ENCODE measurements around the gene VTI1A. TPM values are rescaled to one million over a fixed set of nuclear protein-coding genes. Genes with fewer than 3 reads are reported as not detected.

Gene VTI1A
- total and polyA plus RNA-seq, 9 donors: 7.8 to 48.2 (median 20.0) TPM

DNA sequence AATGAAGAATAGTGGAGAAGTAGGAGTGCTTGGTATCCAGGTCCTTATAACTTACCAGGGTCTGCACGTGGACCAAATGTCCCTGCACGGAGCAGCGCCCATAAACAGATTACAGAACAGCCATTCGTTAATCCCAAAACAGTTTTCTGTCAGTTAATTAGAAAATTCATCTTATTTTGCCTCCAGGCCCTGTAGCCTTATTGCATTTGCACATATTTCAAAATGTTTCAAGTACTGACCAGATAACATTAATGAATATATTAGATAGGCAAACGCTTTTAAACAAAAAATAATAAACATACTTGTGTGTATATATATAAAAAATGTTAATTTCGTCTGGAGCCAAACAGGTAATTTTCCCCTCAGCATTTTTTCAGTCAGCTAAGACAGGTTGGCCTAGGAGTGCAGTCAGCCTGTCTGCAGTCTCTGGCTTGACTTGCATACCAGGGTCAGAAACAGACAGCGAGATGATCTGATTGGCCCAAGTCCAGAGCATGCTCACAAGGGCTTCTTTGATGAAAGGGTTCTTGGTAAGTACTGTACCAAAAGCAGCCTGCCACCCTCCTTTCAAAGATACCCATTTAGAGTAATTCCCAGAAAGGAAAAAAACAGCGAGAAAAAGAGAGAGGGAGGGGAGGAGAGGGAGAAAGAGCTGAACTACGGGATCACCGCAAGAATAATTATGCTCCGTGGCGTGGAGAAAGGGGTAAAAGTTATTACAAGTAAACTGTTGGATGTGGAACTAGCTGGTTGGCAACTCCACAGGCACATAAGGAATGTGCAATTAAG is 308.6 kb downstream of the VTI1A start:
- 77 to 79% (median 77%) methylated on average over 12 of the region's 12 CpGs for WGBS, 3 donors
- H3K27me3 ChIP-seq: no peaks in the 10 kb centered on the region
- H3K36me3 ChIP-seq: no peaks in the 10 kb centered on the region
- TF ChIP-seq, protein P1, sequence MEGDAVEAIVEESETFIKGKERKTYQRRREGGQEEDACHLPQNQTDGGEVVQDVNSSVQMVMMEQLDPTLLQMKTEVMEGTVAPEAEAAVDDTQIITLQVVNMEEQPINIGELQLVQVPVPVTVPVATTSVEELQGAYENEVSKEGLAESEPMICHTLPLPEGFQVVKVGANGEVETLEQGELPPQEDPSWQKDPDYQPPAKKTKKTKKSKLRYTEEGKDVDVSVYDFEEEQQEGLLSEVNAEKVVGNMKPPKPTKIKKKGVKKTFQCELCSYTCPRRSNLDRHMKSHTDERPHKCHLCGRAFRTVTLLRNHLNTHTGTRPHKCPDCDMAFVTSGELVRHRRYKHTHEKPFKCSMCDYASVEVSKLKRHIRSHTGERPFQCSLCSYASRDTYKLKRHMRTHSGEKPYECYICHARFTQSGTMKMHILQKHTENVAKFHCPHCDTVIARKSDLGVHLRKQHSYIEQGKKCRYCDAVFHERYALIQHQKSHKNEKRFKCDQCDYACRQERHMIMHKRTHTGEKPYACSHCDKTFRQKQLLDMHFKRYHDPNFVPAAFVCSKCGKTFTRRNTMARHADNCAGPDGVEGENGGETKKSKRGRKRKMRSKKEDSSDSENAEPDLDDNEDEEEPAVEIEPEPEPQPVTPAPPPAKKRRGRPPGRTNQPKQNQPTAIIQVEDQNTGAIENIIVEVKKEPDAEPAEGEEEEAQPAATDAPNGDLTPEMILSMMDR (IDR thresholded peaks at IDR 0.05): no peak
- no peak for TF ChIP-seq EP300 (IDR thresholded peaks at IDR 0.05)
- TF ChIP-seq POLR2A (IDR thresholded peaks at IDR 0.05): no peak
- H3K4me1 ChIP-seq (ENCODE audit: insufficient read depth): no peaks in the 10 kb centered on the region
- intact Hi-C loops (cut with DNase I): no loop called here
- H3K9me3 ChIP-seq: no peaks in the 10 kb centered on the region
- H3K27ac ChIP-seq: no peak overlapping the region
- H3K4me3 ChIP-seq: no peak overlapping the region
- no peak for DNase-seq

DNA sequence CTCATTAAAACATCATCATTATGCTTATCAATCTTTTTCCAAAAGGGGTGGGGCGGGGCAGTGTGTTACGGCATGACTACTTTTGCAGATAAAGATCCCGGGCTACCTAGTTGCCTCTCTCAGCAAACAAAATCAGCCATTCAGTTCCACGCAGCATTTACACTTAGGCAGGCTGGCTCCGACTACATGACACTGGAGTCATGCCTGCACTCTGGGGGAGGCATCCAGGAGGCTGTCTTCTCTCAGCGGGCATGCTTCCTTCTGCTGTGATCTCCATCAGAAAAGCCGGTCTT is 309.2 kb downstream of the VTI1A start:
- Histone ChIP-seq H3K27me3 (no peaks in the 10 kb centered on the region), H3K36me3 (no peaks in the 10 kb centered on the region), H3K9me3 (no peaks in the 10 kb centered on the region), H3K27ac (no peak overlapping the region), H3K4me1 (ENCODE audit: insufficient read depth) (no peaks in the 10 kb centered on the region), H3K4me3 (no peak overlapping the region)
- WGBS, 3 donors: 84 to 90% (median 87%) methylated on average over 7 of the region's 7 CpGs
- intact Hi-C loops (cut with DNase I): no loop called here
- DNase-seq: no peak
- TF ChIP-seq, protein P1 (IDR thresholded peaks at IDR 0.05): no peak
- TF ChIP-seq POLR2A (IDR thresholded peaks at IDR 0.05): no peak
- no peak for TF ChIP-seq EP300 (IDR thresholded peaks at IDR 0.05)

DNA sequence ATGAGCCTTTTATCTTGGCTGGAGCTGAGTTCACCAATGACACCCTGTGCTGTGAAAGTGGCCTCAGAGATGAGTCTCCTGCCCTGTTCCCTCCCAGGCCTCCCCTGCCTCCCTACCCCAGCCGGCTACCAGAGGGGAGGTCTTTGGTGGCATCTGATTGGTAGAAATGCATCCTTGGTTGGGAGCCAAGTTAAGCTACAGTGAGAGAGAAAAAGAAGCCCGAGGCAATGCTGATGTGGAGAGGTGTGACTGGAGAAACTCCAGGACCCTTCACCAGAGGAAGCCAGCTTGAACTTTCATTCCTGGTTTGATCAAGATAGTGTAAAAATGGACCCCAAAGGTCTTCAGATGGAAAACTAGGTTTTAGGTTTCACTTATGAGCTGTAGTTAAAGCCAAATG is 311.9 kb downstream of the VTI1A start:
- TF ChIP-seq EP300 (IDR thresholded peaks at IDR 0.05): no peak
- TF ChIP-seq POLR2A (IDR thresholded peaks at IDR 0.05): no peak
- TF ChIP-seq, protein P1 (IDR thresholded peaks at IDR 0.05): no peak
- no peak overlapping the region for H3K27ac ChIP-seq
- intact Hi-C loops (cut with DNase I): no loop called here
- no peak overlapping the region for H3K4me3 ChIP-seq
- no peaks in the 10 kb centered on the region for H3K4me1 ChIP-seq (ENCODE audit: insufficient read depth)
- no peaks in the 10 kb centered on the region for H3K27me3 ChIP-seq
- H3K36me3 ChIP-seq: no peaks in the 10 kb centered on the region
- 64 to 77% (median 66%) methylated on average over 2 of the region's 2 CpGs for WGBS, 3 donors
- H3K9me3 ChIP-seq: no peaks in the 10 kb centered on the region
- no peak for DNase-seq

DNA sequence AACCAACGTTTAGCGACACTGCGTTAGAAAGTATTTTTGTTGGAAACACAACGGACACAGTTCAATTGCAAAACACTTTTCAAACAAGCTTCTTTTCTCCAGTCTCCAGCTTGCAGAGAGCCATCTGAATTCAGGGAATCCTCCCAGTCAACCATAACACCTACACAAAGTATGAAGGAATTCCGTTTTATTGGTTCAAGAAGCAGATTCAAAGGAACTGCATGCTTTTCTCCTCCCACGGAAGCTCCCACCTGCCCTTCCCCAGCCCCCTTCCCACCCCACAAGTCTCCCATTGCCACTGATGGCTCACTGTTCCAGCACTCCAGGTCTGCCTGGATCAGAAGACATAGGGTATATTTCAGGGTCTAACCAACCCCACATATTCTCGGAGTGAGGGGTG is 312.5 kb downstream of the VTI1A start:
- WGBS, 3 donors: 88 to 93% (median 89%) methylated on average over 7 of the region's 7 CpGs
- Histone ChIP-seq H3K4me3 (no peak overlapping the region), H3K27me3 (no peaks in the 10 kb centered on the region), H3K36me3 (no peaks in the 10 kb centered on the region), H3K9me3 (no peaks in the 10 kb centered on the region), H3K4me1 (ENCODE audit: insufficient read depth) (no peaks in the 10 kb centered on the region), H3K27ac (no peak overlapping the region)
- TF ChIP-seq EP300 (IDR thresholded peaks at IDR 0.05): no peak
- intact Hi-C loops (cut with DNase I): no loop called here
- DNase-seq: no peak

DNA sequence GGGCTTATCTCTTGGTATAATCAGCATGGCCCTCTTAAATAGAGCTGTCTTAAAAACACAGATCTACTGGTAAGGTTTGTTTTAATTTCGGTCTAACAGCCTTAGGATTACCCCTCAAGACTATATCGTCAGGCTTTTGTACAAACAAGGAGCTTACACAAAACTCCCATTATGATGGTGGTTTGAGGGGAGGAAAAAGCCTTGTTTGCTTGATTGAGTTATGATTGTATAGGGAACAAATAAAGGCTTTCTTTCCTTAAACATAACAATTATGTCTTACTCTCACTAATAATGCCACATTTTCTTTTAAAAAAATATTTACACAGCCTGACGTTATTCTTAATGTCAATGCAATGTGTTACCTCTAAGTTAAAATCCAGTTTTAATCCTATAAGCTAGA is 314.2 kb downstream of the VTI1A start:
- WGBS, 3 donors: 93 to 96% (median 94%) methylated on average over 3 of the region's 3 CpGs
- H3K4me1 ChIP-seq (ENCODE audit: insufficient read depth): no peaks in the 10 kb centered on the region
- TF ChIP-seq, protein P1 (IDR thresholded peaks at IDR 0.05): no peak
- TF ChIP-seq POLR2A (IDR thresholded peaks at IDR 0.05): no peak
- no peak for TF ChIP-seq EP300 (IDR thresholded peaks at IDR 0.05)
- no peak overlapping the region for H3K27ac ChIP-seq
- H3K36me3 ChIP-seq: no peaks in the 10 kb centered on the region
- H3K9me3 ChIP-seq: no peaks in the 10 kb centered on the region
- DNase-seq: no peak
- intact Hi-C loops (cut with DNase I): no loop called here
- H3K4me3 ChIP-seq: no peak overlapping the region
- H3K27me3 ChIP-seq: no peaks in the 10 kb centered on the region

Data from ovary (tissue), 9 donors.